Stimulated activated naive CD8-positive, alpha-beta T cell treated with anti-CD3 and anti-CD28 coated beads, Interleukin-15, Interleukin-2, amounts not matched to agents 100 ng/mL and 50 ng/mL, for 24 hours (primary cell): Measurements from ENCODE around the gene UST.
"Not testable (repeated sequence)": the region's sequence is repeated elsewhere in the genome, so short reads cannot be mapped to it uniquely, and the experiment has no call there.

Source experiments
- H3K27ac Mint-ChIP-seq: one replicate; pipeline ENCODE4 v1.8.0; 2021; ENCODE audit warnings: mild to moderate bottlenecking, mixed read lengths
- H3K27me3 Mint-ChIP-seq: one replicate; pipeline ENCODE4 v1.8.0; 2021; ENCODE audit warnings: mixed read lengths
- H3K36me3 Mint-ChIP-seq: one replicate; pipeline ENCODE4 v1.8.0; 2021; ENCODE audit warnings: low read depth, mixed read lengths
- H3K4me1 Mint-ChIP-seq: one replicate; pipeline ENCODE4 v1.8.0; 2021; ENCODE audit warnings: low read depth, mixed read lengths
- H3K4me3 Mint-ChIP-seq: one replicate; pipeline ENCODE4 v1.8.0; 2021; ENCODE audit warnings: mild to moderate bottlenecking, mixed read lengths
- H3K9me3 Mint-ChIP-seq: one replicate; pipeline ENCODE4 v1.8.0; 2021; ENCODE audit warnings: mixed read lengths

UST gene

GRCh38 chr6:148864941-148865340 is 118.1 kb downstream of the UST start:
- Mint-ChIP-seq H3K4me3 (no peak overlapping the region), H3K9me3 (no peaks in the 10 kb centered on the region), H3K36me3 (no peaks in the 10 kb centered on the region), H3K4me1 (peaks cover 27% of the 10 kb centered on the region), H3K27me3 (no peaks in the 10 kb centered on the region), H3K27ac (no peak overlapping the region)

- peaks cover 35% of the 10 kb centered on the region for H3K4me1 Mint-ChIP-seq
- no peaks in the 10 kb centered on the region for H3K27me3 Mint-ChIP-seq
- no peak overlapping the region for H3K4me3 Mint-ChIP-seq
- no peak overlapping the region for H3K27ac Mint-ChIP-seq
- no peaks in the 10 kb centered on the region for H3K9me3 Mint-ChIP-seq
- H3K36me3 Mint-ChIP-seq = no peaks in the 10 kb centered on the region
Observed at GRCh38 chr6:148866657-148867268, 119.9 kb downstream of the UST start.

DNA sequence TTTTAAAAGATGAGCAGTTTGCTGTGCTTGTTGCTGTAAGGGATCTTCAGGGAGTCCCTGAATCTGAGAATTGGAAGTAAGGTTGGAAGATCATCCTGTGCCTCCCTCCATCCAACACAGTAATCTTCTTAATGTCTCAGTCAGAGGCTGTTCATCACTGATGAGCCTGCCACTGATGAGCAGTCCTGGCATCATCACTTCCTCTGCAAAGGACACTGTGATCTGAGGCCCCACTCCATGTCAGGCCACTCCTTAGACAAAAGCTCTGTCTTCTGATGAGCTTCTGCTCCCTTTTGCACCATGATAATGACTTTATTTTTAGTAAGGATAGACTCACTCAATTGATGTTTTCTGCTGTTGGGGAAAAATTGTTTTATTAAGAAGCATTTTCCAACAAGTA is 121.0 kb downstream of the UST start:
- Mint-ChIP-seq H3K4me3 (peak overlapping the region; percentile 23), H3K4me1 (peaks cover 35% of the 10 kb centered on the region), H3K27ac (peak overlapping the region; percentile 49), H3K36me3 (no peaks in the 10 kb centered on the region), H3K27me3 (no peaks in the 10 kb centered on the region), H3K9me3 (no peaks in the 10 kb centered on the region)

GRCh38 chr6:148868314-148868713 is 121.5 kb downstream of the UST start:
- peaks cover 35% of the 10 kb centered on the region for H3K4me1 Mint-ChIP-seq
- H3K4me3 Mint-ChIP-seq = peak overlapping the region; percentile 23
- H3K27ac Mint-ChIP-seq = peak overlapping the region; percentile 49
- H3K36me3 Mint-ChIP-seq = no peaks in the 10 kb centered on the region
- H3K27me3 Mint-ChIP-seq = no peaks in the 10 kb centered on the region
- H3K9me3 Mint-ChIP-seq = no peaks in the 10 kb centered on the region

- Mint-ChIP-seq H3K4me3 (no peak overlapping the region), H3K4me1 (peaks cover 35% of the 10 kb centered on the region), H3K36me3 (no peaks in the 10 kb centered on the region), H3K27me3 (no peaks in the 10 kb centered on the region), H3K9me3 (no peaks in the 10 kb centered on the region), H3K27ac (no peak overlapping the region)
Observed at GRCh38 chr6:148868901-148869300, 122.1 kb downstream of the UST start.

DNA sequence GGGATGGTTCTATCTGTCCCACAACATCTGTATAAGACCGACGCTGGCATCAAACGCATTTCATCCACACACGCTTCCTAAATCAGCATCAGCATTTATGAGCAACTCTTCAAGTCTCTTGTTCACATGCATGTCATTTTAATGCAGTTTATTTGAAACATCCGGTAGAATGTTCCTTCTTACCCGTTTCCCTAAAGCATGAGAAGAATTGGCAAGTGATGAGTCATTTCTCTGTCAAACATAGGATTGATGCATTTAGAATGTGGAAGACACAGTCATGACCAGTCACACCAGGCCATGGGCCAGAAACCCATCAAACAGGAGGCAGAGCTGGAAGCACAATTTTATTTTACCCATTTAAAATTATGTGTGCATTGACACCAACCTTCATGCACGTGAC is 122.8 kb downstream of the UST start:
- Mint-ChIP-seq H3K36me3 (no peaks in the 10 kb centered on the region), H3K27me3 (no peaks in the 10 kb centered on the region), H3K27ac (no peak overlapping the region), H3K4me3 (no peak overlapping the region), H3K4me1 (peaks cover 35% of the 10 kb centered on the region), H3K9me3 (no peaks in the 10 kb centered on the region)

DNA sequence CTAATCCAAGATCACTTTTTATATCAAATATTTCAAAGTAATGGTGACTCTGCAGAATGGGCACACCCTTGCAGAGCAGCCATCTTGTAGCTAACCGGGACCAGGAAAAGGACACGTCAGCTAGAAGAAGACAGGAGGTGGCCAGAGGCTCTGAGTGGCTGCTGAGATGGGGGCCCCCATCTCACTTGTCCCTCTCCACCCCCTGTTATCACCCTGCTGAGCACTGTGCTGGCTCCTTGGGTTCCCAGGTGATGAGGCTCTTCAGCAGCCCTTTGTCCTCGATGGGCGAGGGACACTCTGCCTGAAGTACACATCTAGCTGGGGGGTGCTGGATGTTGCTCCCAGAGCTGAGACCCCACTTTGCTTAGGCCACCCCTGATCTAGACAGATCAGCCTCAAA is 126.3 kb downstream of the UST start:
- H3K9me3 Mint-ChIP-seq = no peaks in the 10 kb centered on the region
- H3K4me1 Mint-ChIP-seq = peaks cover 16% of the 10 kb centered on the region
- H3K27me3 Mint-ChIP-seq = no peaks in the 10 kb centered on the region
- H3K27ac Mint-ChIP-seq = no peak overlapping the region
- H3K36me3 Mint-ChIP-seq = no peaks in the 10 kb centered on the region
- H3K4me3 Mint-ChIP-seq = no peak overlapping the region

- Mint-ChIP-seq H3K27me3 (no peaks in the 10 kb centered on the region), H3K4me1 (peaks cover 9% of the 10 kb centered on the region), H3K4me3 (no peak overlapping the region), H3K36me3 (no peaks in the 10 kb centered on the region), H3K9me3 (no peaks in the 10 kb centered on the region), H3K27ac (no peak overlapping the region)
Observed at GRCh38 chr6:148873868-148874267, 127.0 kb downstream of the UST start.

- H3K27me3 Mint-ChIP-seq = no peaks in the 10 kb centered on the region
- H3K36me3 Mint-ChIP-seq = no peaks in the 10 kb centered on the region
- H3K27ac Mint-ChIP-seq = no peak overlapping the region
- no peaks in the 10 kb centered on the region for H3K9me3 Mint-ChIP-seq
- peaks cover 7% of the 10 kb centered on the region for H3K4me1 Mint-ChIP-seq
- no peak overlapping the region for H3K4me3 Mint-ChIP-seq
Observed at GRCh38 chr6:148874698-148875293, 128.0 kb downstream of the UST start.

DNA sequence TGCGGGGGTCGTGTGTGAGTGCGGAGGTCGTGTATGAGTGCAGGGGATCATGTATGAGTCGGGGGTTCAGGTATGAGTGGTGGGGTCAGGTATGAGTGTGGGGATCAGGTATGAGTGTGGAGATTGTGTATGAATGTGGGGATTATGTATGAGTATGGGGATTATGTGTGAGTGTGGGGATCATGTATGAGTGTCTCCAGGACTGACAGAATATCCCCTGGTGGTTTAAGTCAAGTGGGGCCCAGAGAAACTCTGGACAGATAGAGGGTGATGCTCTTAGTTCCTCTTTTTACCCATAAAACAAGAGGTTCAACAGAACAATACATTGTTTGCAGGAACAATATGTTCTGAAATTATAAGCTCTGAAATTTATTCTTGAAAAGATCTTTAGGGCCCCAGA is 131.9 kb downstream of the UST start:
- Mint-ChIP-seq H3K9me3 (no peaks in the 10 kb centered on the region), H3K27me3 (no peaks in the 10 kb centered on the region), H3K4me1 (peaks cover 12% of the 10 kb centered on the region), H3K36me3 (no peaks in the 10 kb centered on the region), H3K4me3 (no peak overlapping the region), H3K27ac (no peak overlapping the region)

GRCh38 chr6:148880742-148881141 is 133.9 kb downstream of the UST start:
- not testable (repeated sequence) for H3K27ac Mint-ChIP-seq, H3K4me3 Mint-ChIP-seq, H3K9me3 Mint-ChIP-seq, H3K36me3 Mint-ChIP-seq, H3K27me3 Mint-ChIP-seq
- peaks cover 12% of the 10 kb centered on the region for H3K4me1 Mint-ChIP-seq

DNA sequence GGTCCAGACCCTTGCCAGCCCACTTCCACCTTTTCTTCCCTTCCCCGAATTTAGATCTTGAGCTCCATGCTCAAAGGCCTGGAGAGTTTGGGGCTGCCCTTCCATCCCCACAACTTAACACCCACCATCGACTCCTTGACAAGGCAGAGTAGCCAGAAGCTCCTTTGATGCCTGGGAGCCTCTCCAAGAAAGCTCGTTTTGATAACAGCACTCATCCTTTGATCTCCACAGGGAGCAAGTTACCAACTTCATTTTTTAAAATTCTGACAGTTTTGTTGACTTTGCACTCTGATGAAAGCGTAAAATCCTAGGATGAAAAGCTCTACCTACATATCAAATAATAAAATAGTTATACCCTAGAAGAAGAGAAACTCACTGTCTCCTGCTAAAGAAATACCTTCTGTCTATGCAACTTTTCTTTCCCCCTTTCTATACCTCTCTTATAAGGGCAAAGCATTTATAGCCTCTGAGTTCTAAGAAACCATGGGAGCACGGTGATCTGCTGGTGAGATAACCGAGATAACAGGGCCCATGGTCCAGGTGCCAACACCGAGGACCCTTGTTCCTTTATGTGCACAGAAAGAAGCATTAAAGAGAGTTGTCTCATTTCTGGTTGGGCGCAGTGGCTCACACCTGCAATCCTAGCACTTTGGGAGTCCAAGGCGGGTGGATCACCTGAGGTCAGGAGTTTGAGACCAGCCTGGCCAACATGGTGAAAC is 134.9 kb downstream of the UST start:
- Mint-ChIP-seq H3K9me3 (no peaks in the 10 kb centered on the region), H3K4me3 (no peak overlapping the region), H3K36me3 (no peaks in the 10 kb centered on the region), H3K4me1 (peaks cover 12% of the 10 kb centered on the region), H3K27me3 (no peaks in the 10 kb centered on the region), H3K27ac (no peak overlapping the region)

DNA sequence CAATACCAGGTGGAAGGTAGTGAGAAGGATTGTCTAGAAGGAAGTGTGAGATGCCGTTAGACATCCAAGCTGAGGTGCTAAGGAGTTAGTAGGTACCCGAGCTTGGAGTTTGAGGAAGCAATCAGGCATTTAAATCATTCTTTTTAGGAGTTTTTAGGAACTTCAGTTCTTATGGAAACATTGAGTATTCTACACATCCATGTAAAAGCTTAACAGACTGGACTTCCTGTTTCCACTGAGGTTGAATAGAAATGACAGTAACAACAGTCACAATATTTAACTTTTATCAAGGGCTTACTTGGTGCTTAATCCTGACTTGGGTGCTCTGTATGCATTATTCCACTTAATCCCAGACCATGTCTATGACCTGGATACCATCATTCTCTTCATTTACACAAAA is 136.4 kb downstream of the UST start:
- Mint-ChIP-seq H3K4me1 (peaks cover 12% of the 10 kb centered on the region), H3K36me3 (no peaks in the 10 kb centered on the region), H3K9me3 (no peaks in the 10 kb centered on the region), H3K4me3 (no peak overlapping the region), H3K27ac (no peak overlapping the region), H3K27me3 (no peaks in the 10 kb centered on the region)

DNA sequence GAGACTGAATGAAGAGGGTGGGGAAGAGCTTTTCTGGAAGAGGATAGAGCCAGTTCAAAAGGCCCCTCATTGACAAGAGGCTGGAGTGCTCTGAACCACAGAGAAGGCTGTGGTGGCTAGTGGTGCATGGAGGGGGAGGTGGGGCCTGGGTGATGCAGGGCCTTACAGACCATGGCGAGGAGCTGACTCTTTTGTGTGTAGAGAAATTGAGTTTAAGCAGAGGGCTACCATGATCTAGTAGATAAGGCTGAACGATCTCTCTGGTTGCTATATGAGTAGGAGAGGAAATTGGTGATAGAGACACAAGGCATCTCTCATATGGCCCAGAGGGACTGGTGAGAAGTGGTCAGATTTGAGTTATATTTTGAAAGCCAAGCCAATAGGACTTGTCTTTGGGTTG is 137.6 kb downstream of the UST start:
- peaks cover 12% of the 10 kb centered on the region for H3K4me1 Mint-ChIP-seq
- no peaks in the 10 kb centered on the region for H3K36me3 Mint-ChIP-seq
- no peaks in the 10 kb centered on the region for H3K27me3 Mint-ChIP-seq
- no peak overlapping the region for H3K27ac Mint-ChIP-seq
- no peak overlapping the region for H3K4me3 Mint-ChIP-seq
- no peaks in the 10 kb centered on the region for H3K9me3 Mint-ChIP-seq

DNA sequence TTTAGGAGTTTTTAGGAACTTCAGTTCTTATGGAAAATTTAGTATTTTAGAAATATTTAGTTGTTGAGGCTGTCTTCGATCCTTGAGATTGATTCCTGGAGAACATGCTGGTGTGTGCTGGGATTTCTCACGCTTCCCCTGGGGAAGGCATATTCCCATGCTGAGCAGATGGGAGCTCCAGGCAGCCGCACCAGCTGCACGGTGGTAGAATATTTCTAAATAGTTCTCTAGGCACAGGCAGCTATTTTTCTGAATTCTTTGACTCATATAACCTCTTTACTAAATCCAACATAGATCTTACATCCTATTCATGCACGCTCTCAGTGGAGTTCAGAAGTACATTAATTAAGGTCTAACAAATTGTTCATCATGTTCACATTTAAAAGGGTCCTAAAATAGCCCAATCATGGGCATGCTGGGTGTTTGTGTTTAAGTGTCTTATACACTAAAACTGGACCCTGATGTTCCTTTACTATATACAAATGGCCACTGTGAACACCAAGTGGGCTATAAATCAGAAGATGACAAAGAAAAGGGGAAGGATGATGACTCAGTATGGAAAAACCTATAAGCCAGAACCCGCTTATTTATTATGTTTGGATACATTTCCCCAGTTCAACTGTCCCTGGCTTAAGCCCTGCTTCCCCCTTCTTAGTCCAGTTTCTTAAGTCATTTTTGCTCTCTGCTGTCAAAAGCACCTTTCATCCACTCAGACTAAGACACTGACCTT is 138.5 kb downstream of the UST start:
- no peaks in the 10 kb centered on the region for H3K36me3 Mint-ChIP-seq
- H3K27ac Mint-ChIP-seq = no peak overlapping the region
- H3K4me1 Mint-ChIP-seq = peaks cover 12% of the 10 kb centered on the region
- no peaks in the 10 kb centered on the region for H3K27me3 Mint-ChIP-seq
- no peaks in the 10 kb centered on the region for H3K9me3 Mint-ChIP-seq
- H3K4me3 Mint-ChIP-seq = no peak overlapping the region
